ENCODE measurements around the gene INPP5J.

Gene INPP5J

GRCh38 chr22:31160328-31160978 is 37.7 kb downstream of the INPP5J start:
- no peak overlapping the region for H3K27ac ChIP-seq (ENCODE audit: low read depth, low read length)

GRCh38 chr22:31161386-31161785 is 38.6 kb downstream of the INPP5J start:
- Histone ChIP-seq H3K4me3 (ENCODE audit: insufficient read depth, low read length, poor library complexity, severe bottlenecking) (peak overlapping the region; percentile 61), H4K20me1 (ENCODE audit: low read depth, low read length) (no peaks in the 10 kb centered on the region), H3K27ac (ENCODE audit: low read depth, low read length) (no peak overlapping the region), H3K27me3 (ENCODE audit: low read length) (no peaks in the 10 kb centered on the region), H3K36me3 (ENCODE audit: low read length) (no peaks in the 10 kb centered on the region), H3K79me2 (ENCODE audit: insufficient read depth, low read length) (peaks cover 15% of the 10 kb centered on the region), H3K9me2 (replicated peaks; ENCODE audit: insufficient read depth, low read length) (no peaks in the 10 kb centered on the region), H3K9me3 (ENCODE audit: insufficient read depth, low read length) (no peaks in the 10 kb centered on the region), H3K4me2 (ENCODE audit: low read depth, low read length, poor library complexity, severe bottlenecking) (peak overlapping the region; percentile 86), H2AFZ (ENCODE audit: low read depth, low read length, severe bottlenecking) (no peak overlapping the region), H3F3A (ENCODE audit: insufficient read depth) (peaks cover 10% of the 10 kb centered on the region), H3K9ac (ENCODE audit: low read length) (peak overlapping the region; percentile 63; the same call in 1 of the 2 replicates)
- TF ChIP-seq EZH2phosphoT487 (conservative IDR thresholded peaks at IDR 0.05; ENCODE audit: low read length) (no peak), CTCF (IDR thresholded peaks at IDR 0.05; ENCODE audit: insufficient read depth, low read length, poor library complexity, severe bottlenecking) (no peak)

More at GRCh38 chr22:31160328-31160978, 37.7 kb downstream of the INPP5J start:
- H3K4me2 ChIP-seq (ENCODE audit: low read depth, low read length, poor library complexity, severe bottlenecking), result peak overlapping the region; percentile 86
- peaks cover 15% of the 10 kb centered on the region for H3K79me2 ChIP-seq (ENCODE audit: insufficient read depth, low read length)
- no peaks in the 10 kb centered on the region for H4K20me1 ChIP-seq (ENCODE audit: low read depth, low read length)
- no peaks in the 10 kb centered on the region for H3K9me3 ChIP-seq (ENCODE audit: insufficient read depth, low read length)
- no peaks in the 10 kb centered on the region for H3K9me2 ChIP-seq (replicated peaks; ENCODE audit: insufficient read depth, low read length)
- H3F3A ChIP-seq (ENCODE audit: insufficient read depth), result peaks cover 10% of the 10 kb centered on the region
- TF ChIP-seq EZH2phosphoT487 (conservative IDR thresholded peaks at IDR 0.05; ENCODE audit: low read length), result no peak
- TF ChIP-seq CTCF (IDR thresholded peaks at IDR 0.05; ENCODE audit: insufficient read depth, low read length, poor library complexity, severe bottlenecking), result no peak
- H3K9ac ChIP-seq (ENCODE audit: low read length), result peak overlapping the region; percentile 63
- H3K36me3 ChIP-seq (ENCODE audit: low read length), result no peaks in the 10 kb centered on the region
- peak overlapping the region; percentile 96 for H2AFZ ChIP-seq (ENCODE audit: low read depth, low read length, severe bottlenecking)
- H3K4me3 ChIP-seq (ENCODE audit: insufficient read depth, low read length, poor library complexity, severe bottlenecking), result peak overlapping the region; percentile 61
- no peaks in the 10 kb centered on the region for H3K27me3 ChIP-seq (ENCODE audit: low read length)

GRCh38 chr22:31162015-31162765 is 39.4 kb downstream of the INPP5J start:
- peaks cover 15% of the 10 kb centered on the region for H3K79me2 ChIP-seq (ENCODE audit: insufficient read depth, low read length)
- H3K4me2 ChIP-seq (ENCODE audit: low read depth, low read length, poor library complexity, severe bottlenecking), result peak overlapping the region; percentile 7

More at GRCh38 chr22:31162015-31162765, 39.4 kb downstream of the INPP5J start:
- no peak overlapping the region for H3K9ac ChIP-seq (ENCODE audit: low read length)
- no peak for TF ChIP-seq CTCF (IDR thresholded peaks at IDR 0.05; ENCODE audit: insufficient read depth, low read length, poor library complexity, severe bottlenecking)
- TF ChIP-seq EZH2phosphoT487 (conservative IDR thresholded peaks at IDR 0.05; ENCODE audit: low read length), result no peak
- H3K9me2 ChIP-seq (replicated peaks; ENCODE audit: insufficient read depth, low read length), result no peaks in the 10 kb centered on the region
- no peaks in the 10 kb centered on the region for H3K36me3 ChIP-seq (ENCODE audit: low read length)
- no peak overlapping the region for H2AFZ ChIP-seq (ENCODE audit: low read depth, low read length, severe bottlenecking)
- H3K9me3 ChIP-seq (ENCODE audit: insufficient read depth, low read length), result no peaks in the 10 kb centered on the region
- H3K27ac ChIP-seq (ENCODE audit: low read depth, low read length), result no peak overlapping the region
- H3K27me3 ChIP-seq (ENCODE audit: low read length), result no peaks in the 10 kb centered on the region
- no peak overlapping the region for H3K4me3 ChIP-seq (ENCODE audit: insufficient read depth, low read length, poor library complexity, severe bottlenecking)
- no peaks in the 10 kb centered on the region for H4K20me1 ChIP-seq (ENCODE audit: low read depth, low read length)
- H3F3A ChIP-seq (ENCODE audit: insufficient read depth), result peaks cover 10% of the 10 kb centered on the region

All from SU-DHL-6 (cell line).